Thyroid gland (tissue), 4 donors: ENCODE results near the gene MAD1L1.
"Not testable (repeated sequence)": the region's sequence is repeated elsewhere in the genome, so short reads cannot be mapped to it uniquely, and the experiment has no call there.

Experiments
- CTCF ChIP-seq, 6 experiments: fragments of 200-600 bp in 3 of 6; fragments of 450-650 bp in 3 of 6; sonication (generic) in 3 of 6; IDR thresholded peaks; one replicate each; pipeline ENCODE4 v1.5.1; 2016 to 2019; ENCODE audit warnings: antibody characterized with exemption in 6 of 6, mild to moderate bottlenecking in 2 of 6, inconsistent platforms in 1 of 6, moderate library complexity in 1 of 6
- POLR2A ChIP-seq, 2 donors: fragments of 450-650 bp; IDR thresholded peaks; one replicate each; pipeline ENCODE4 v1.6.1; 2017; ENCODE audit warnings: antibody characterized with exemption in 2 of 2, mild to moderate bottlenecking in 2 of 2, moderate library complexity in 1 of 2

DNA sequence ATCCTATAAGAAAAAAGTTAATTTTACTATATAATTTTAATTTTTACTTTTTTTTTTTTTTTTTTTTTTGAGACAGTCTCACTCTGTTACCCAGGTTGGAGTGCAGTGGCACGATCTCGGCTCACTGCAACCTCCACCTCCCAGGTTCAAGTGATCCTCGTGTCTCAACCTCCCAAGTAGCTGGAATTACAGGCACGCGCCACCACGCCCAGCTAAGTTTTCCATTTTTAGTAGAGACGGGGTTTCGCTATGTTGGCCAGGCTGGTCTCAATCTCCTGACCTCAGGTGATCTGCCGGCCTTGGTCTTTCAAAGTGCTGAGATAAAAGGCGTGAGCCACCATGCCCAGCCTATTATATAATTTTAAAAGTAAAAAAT, 262.5 kb downstream of the MAD1L1 start:
- TF ChIP-seq CTCF, POLR2A (IDR thresholded peaks at IDR 0.05): not testable (repeated sequence)
